ENCODE results near the gene UBP1.

DNA sequence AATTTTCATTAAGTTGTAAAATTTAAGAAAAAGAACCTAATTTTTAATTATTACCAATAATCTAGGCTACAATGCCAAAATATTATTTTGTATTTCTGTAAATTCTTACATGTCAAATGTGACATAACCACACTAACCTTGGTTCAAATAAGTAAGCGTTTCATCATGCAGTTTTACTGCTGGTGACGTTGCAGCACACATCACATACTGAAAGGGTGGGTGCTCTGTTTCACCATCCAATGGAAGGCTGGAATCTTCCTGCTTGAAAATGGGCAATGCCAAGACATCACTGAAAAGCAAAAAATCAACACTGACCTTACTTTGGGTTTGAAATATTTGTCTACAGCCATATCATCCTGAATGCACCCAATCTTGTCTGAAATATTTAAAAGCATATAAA, 14.8 kb downstream of the UBP1 start:
- TF ChIP-seq, protein P1, sequence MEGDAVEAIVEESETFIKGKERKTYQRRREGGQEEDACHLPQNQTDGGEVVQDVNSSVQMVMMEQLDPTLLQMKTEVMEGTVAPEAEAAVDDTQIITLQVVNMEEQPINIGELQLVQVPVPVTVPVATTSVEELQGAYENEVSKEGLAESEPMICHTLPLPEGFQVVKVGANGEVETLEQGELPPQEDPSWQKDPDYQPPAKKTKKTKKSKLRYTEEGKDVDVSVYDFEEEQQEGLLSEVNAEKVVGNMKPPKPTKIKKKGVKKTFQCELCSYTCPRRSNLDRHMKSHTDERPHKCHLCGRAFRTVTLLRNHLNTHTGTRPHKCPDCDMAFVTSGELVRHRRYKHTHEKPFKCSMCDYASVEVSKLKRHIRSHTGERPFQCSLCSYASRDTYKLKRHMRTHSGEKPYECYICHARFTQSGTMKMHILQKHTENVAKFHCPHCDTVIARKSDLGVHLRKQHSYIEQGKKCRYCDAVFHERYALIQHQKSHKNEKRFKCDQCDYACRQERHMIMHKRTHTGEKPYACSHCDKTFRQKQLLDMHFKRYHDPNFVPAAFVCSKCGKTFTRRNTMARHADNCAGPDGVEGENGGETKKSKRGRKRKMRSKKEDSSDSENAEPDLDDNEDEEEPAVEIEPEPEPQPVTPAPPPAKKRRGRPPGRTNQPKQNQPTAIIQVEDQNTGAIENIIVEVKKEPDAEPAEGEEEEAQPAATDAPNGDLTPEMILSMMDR (IDR thresholded peaks at IDR 0.05; ENCODE audit: low read depth, low read length, poor library complexity, severe bottlenecking) = no peak
- TF ChIP-seq EZH2phosphoT487 (IDR thresholded peaks at IDR 0.05; ENCODE audit: borderline replicate concordance, low read length) = no peak

Measured in DOHH2 (cell line).